ENCODE data around the gene EGFL7.

GRCh38 chr9:136620441-136621018 is 42.2 kb upstream of the EGFL7 start:
- no peak for TF ChIP-seq CTCF (conservative IDR thresholded peaks at IDR 0.05 in 1 of 2, IDR thresholded peaks at IDR 0.05 in 1 of 2; ENCODE audit: low read depth in 1 of 2, low read length in 2 of 2)
- TF ChIP-seq EZH2 (IDR thresholded peaks at IDR 0.05; ENCODE audit: low read length, missing control alignments): no peak

Measured in fibroblast of lung (primary cell).